ENCODE results near the gene RARA.

DNA sequence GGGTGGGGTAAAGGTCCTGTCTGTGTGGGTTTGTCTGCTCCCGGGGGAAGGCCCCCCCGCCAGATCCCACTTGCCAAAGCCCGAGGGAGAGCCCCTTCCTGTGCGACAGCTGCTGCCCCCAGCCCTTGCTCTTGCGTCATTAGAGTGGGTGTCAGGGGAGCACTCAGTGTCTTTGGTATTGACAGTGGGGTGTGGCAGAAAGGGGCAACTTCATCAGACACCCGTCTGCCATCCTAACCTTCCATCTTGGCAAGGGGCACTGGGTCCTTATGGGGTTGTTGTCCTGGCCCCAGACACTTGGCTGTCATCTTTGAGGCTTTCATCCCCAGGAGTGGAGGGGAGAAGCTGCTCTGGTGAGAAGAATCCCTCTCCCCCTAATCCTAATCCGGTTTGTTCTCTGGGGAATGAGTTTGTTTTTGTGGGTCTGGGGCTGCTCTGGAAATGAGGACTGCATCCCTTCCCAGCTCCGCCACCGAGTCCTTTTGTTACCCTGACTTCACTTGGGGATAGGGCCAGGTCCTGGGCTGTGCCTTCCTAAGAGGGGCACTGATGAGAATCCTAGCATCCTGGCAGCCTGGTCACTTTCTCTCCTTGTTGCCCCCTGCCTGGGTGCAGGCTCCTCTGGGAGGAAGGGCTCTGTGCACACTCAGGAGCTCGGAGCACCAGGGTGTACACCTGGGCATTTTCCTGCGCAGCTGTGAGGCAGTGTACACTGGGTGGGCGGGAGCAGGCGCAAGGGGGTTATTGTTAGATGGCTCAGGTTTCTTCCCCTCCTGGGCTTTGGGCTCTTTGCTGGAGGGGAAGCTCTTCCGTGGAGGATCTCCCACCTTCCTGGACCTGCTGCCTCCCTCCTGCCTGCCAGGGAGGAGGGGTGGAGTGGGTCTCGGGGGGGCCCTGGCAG, 34.5 kb downstream of the RARA start:
- TF ChIP-seq, protein P1, sequence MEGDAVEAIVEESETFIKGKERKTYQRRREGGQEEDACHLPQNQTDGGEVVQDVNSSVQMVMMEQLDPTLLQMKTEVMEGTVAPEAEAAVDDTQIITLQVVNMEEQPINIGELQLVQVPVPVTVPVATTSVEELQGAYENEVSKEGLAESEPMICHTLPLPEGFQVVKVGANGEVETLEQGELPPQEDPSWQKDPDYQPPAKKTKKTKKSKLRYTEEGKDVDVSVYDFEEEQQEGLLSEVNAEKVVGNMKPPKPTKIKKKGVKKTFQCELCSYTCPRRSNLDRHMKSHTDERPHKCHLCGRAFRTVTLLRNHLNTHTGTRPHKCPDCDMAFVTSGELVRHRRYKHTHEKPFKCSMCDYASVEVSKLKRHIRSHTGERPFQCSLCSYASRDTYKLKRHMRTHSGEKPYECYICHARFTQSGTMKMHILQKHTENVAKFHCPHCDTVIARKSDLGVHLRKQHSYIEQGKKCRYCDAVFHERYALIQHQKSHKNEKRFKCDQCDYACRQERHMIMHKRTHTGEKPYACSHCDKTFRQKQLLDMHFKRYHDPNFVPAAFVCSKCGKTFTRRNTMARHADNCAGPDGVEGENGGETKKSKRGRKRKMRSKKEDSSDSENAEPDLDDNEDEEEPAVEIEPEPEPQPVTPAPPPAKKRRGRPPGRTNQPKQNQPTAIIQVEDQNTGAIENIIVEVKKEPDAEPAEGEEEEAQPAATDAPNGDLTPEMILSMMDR (conservative IDR thresholded peaks at IDR 0.05; ENCODE audit: low read depth in 2 of 2), result no peak
- TF ChIP-seq JUNB (IDR thresholded peaks at IDR 0.05; ENCODE audit: unreplicated experiment) (no peak), POLR2AphosphoS5 (IDR thresholded peaks at IDR 0.05; ENCODE audit: low read depth) (no peak)
- TF ChIP-seq, protein P2, sequence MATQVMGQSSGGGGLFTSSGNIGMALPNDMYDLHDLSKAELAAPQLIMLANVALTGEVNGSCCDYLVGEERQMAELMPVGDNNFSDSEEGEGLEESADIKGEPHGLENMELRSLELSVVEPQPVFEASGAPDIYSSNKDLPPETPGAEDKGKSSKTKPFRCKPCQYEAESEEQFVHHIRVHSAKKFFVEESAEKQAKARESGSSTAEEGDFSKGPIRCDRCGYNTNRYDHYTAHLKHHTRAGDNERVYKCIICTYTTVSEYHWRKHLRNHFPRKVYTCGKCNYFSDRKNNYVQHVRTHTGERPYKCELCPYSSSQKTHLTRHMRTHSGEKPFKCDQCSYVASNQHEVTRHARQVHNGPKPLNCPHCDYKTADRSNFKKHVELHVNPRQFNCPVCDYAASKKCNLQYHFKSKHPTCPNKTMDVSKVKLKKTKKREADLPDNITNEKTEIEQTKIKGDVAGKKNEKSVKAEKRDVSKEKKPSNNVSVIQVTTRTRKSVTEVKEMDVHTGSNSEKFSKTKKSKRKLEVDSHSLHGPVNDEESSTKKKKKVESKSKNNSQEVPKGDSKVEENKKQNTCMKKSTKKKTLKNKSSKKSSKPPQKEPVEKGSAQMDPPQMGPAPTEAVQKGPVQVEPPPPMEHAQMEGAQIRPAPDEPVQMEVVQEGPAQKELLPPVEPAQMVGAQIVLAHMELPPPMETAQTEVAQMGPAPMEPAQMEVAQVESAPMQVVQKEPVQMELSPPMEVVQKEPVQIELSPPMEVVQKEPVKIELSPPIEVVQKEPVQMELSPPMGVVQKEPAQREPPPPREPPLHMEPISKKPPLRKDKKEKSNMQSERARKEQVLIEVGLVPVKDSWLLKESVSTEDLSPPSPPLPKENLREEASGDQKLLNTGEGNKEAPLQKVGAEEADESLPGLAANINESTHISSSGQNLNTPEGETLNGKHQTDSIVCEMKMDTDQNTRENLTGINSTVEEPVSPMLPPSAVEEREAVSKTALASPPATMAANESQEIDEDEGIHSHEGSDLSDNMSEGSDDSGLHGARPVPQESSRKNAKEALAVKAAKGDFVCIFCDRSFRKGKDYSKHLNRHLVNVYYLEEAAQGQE (IDR thresholded peaks at IDR 0.05; ENCODE audit: unreplicated experiment), result no peak
